ENCODE results near the gene YTHDF1.

YTHDF1 gene

DNA sequence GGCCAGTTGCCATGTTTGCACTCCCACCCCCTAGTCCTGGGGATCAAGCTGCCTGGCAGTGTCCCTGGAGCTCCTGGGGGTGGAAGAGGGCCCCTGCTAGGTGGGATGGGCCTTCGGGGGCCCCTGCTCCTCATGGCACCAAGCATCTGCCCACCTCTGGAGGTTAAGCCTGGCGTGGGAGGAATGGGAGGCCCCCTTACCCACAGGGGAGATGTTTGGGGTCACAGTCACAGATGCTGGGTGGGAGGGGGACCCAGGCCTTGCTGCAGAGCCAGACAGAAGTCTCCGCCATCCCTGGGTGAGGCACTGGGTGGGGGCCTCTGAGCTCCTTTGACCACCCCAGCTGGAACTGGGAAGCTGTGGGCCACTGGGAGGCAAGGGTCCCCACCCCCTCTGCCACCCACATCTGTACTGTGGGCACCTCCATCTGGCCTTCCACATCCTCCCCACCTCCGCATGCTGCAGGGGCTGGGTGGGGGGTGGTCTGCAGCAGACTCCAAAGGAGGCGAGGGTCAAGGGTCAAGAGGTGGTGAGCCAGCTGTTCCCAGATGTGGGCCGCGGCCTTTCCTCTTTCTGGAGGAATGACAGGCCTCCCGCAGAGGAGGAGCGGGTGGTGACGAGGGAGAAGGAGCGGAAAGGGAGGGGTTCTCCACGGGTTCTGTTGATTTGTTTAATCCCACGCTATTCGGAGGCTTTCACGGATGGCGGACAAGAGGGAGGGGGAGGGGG, 41.5 kb downstream of the YTHDF1 start:
- no peak overlapping the region for H3K4me3 ChIP-seq (ENCODE audit: low read depth, low read length)

DNA sequence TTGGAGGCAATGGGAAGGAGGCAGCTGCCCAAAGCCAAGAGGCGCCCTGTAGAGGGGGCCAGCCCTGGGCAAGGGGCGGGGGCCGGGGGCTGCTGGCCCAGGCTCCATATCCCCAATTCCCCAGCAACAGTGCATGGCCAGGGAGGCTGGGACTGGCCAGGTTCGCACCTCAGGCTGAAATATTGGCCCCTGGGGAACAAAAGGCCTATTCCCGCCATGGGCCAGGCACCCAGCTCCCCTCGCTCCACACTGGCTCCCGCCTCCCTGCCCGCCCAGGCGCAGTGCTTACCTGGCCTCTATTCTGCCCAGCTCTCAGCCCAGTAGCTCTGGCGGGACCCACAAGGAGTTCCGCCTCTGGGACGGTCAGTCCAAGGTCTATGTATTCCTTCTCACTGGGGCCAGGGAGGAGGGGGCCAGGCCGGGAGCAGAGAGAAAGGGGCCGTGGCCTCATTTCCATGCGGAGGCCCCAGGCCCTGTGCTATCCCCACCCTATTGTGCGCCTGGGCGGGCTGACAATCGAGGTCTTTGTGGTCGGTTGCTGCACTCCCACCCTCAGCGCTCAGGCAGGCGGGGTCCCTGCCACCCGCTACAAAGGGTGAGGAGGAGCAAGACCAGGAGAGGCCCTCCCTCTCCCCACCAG, 42.3 kb downstream of the YTHDF1 start:
- TF ChIP-seq, protein P1, sequence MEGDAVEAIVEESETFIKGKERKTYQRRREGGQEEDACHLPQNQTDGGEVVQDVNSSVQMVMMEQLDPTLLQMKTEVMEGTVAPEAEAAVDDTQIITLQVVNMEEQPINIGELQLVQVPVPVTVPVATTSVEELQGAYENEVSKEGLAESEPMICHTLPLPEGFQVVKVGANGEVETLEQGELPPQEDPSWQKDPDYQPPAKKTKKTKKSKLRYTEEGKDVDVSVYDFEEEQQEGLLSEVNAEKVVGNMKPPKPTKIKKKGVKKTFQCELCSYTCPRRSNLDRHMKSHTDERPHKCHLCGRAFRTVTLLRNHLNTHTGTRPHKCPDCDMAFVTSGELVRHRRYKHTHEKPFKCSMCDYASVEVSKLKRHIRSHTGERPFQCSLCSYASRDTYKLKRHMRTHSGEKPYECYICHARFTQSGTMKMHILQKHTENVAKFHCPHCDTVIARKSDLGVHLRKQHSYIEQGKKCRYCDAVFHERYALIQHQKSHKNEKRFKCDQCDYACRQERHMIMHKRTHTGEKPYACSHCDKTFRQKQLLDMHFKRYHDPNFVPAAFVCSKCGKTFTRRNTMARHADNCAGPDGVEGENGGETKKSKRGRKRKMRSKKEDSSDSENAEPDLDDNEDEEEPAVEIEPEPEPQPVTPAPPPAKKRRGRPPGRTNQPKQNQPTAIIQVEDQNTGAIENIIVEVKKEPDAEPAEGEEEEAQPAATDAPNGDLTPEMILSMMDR (IDR thresholded peaks at IDR 0.05; ENCODE audit: low read depth, low read length), result no peak

More for the DNA sequence above, 41.5 kb downstream of the YTHDF1 start:
- TF ChIP-seq, protein P1 (IDR thresholded peaks at IDR 0.05; ENCODE audit: low read depth, low read length), result no peak

DNA sequence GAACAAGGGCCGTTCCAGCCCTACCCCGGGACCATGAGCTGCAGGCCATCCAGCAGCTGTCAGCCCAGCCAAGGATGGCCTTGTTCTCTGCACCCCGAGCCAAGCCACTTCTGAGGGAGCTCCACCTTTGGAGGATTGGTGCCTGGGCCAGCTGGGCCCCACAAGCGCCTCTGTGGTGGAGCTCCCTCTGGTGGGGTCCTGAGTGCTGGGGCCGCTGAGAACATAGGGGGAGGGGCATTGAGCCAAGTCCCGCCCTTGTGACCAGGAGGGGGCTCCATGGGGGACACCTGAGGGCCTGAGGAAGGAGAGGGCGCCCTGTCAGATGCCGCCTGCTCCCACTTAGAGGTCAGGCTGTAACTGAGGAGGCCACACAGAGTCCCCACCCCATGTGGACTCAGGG, 43.2 kb downstream of the YTHDF1 start:
- TF ChIP-seq, protein P1 (IDR thresholded peaks at IDR 0.05; ENCODE audit: low read depth, low read length), result no peak
- H3K4me3 ChIP-seq (ENCODE audit: low read depth, low read length), result no peak overlapping the region

More for the DNA sequence above, 42.3 kb downstream of the YTHDF1 start:
- no peak overlapping the region for H3K4me3 ChIP-seq (ENCODE audit: low read depth, low read length)

DNA sequence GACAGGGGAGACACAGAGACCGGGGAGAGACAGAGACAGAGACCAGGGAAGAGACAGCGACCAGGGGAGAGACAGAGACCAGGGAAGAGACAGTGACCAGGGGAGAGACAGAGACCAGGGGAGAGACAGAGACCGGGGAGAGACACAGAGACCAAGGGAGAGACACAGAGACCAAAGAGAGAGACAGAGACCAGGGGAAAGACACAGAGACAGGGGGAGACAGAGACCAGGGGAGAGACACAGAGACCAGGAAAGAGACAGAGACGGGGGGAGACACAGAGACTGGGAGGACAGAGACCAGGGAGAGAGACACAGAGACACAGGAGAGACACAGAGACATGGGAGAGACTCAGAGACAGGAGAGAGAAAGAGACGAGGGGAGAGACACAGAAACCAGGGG, 43.9 kb downstream of the YTHDF1 start:
- TF ChIP-seq, protein P1 (IDR thresholded peaks at IDR 0.05; ENCODE audit: low read depth, low read length), result no peak
- no peak overlapping the region for H3K4me3 ChIP-seq (ENCODE audit: low read depth, low read length)

DNA sequence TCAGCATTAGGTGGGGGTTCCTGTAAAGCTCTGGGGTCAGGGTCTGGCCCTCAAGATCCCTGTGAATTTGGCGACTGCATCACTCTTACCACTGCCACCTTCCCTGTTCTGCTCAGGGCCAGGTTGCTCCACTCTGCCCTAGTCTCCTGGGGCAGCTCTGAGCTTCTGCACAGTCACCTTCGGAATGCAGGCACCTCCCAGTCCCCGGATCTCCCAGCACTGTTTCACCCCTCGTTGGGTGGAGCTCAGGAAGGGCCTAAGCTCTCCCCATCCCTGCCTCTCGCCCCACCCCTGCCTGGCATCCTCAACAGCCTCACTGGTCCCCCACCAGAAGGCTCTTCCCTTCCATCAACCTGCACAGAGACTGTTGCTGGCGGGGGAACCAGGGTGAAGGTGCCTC, 46.2 kb downstream of the YTHDF1 start:
- TF ChIP-seq, protein P1 (IDR thresholded peaks at IDR 0.05; ENCODE audit: low read depth, low read length), result no peak
- no peak overlapping the region for H3K4me3 ChIP-seq (ENCODE audit: low read depth, low read length)

DNA sequence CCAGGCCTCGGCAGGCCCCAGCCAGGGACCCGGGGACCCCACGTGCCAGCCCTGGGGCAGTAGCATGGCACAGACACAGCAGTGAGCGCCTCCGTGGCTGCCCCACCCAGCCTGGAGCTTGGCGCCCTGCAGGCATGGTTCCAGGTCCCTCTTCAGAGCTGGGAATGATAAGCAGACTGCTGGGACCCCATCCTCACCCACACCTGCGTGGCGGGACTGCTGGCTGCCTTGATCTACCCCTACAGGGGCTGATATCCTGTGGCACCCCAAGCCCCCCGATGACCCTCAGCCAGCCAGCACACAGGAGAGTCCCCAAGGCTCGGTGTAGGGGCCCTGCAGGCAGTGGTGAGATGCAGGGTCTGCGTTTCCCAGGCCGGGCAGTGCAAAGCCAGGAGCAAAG, 47.1 kb downstream of the YTHDF1 start:
- no peak overlapping the region for H3K4me3 ChIP-seq (ENCODE audit: low read depth, low read length)
- TF ChIP-seq, protein P1 (IDR thresholded peaks at IDR 0.05; ENCODE audit: low read depth, low read length), result no peak

DNA sequence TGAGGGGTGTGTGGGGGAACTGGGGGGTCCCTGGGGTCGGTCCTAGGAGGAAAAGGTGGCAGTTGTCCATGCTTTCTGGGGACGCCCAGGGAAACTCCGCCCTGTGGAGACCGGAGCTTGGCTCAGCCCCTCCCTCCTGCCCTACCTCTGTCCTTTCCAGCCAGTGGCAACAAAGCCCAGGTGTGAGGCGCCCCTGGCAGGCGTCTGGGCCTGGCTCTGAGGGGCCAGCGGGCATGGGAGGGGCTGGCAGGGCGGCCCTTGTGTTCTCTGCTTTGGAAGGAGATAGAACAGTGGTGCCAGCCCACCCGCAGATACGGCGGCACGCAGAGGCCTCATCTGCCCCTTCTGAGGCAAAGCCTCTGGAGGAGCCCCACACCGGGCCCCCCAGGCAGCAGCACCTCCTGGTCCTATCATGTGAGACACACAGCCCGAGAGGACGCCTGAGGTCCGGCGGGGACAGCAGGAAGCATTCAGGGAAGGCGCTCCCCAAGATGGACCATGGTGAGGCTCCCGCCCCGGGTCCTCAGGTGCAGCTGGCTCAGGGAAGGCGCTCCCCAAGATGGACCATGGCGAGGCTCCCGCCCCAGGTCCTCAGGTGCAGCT, 47.9 kb downstream of the YTHDF1 start:
- no peak overlapping the region for H3K4me3 ChIP-seq (ENCODE audit: low read depth, low read length)
- TF ChIP-seq, protein P1 (IDR thresholded peaks at IDR 0.05; ENCODE audit: low read depth, low read length), result no peak
